Chondrocyte (in vitro differentiated cells): ENCODE measurements around the gene POLR2E. TPM values are rescaled to one million over a fixed set of nuclear protein-coding genes. Genes with fewer than 3 reads are reported as not detected.

Experiments
- DNase-seq: peaks from one replicate; pipeline ENCODE4 v3.0.0; 2021; ENCODE audit warnings: mixed read lengths, low spot score
- H3K27ac Mint-ChIP-seq: one replicate; pipeline ENCODE4 v1.8.0; 2021; ENCODE audit warnings: mild to moderate bottlenecking, moderate library complexity, mixed read lengths; ENCODE audit not compliant: unreplicated experiment
- H3K27me3 Mint-ChIP-seq: 2 replicates; pipeline ENCODE4 v1.8.0; 2021; ENCODE audit warnings: low read depth, mixed read lengths
- H3K36me3 Mint-ChIP-seq: 2 replicates; pipeline ENCODE4 v1.8.0; 2021; ENCODE audit warnings: low read depth, mixed read lengths
- H3K4me1 Mint-ChIP-seq: 2 replicates; pipeline ENCODE4 v1.8.0; 2021; ENCODE audit warnings: low read depth, mild to moderate bottlenecking, mixed read lengths
- H3K4me3 Mint-ChIP-seq: one replicate; pipeline ENCODE4 v1.8.0; 2021; ENCODE audit warnings: mild to moderate bottlenecking, moderate library complexity, mixed read lengths; ENCODE audit not compliant: unreplicated experiment
- H3K9me3 Mint-ChIP-seq: 2 replicates; pipeline ENCODE4 v1.8.0; 2021; ENCODE audit warnings: low read depth, mixed read lengths
- CTCF ChIP-seq: fragments of 200-600 bp; sonication (generic); IDR thresholded peaks from 2 replicates; pipeline ENCODE4 v1.5.0; 2021; ENCODE audit warnings: antibody characterized with exemption, mild to moderate bottlenecking, moderate library complexity
- total RNA-seq: library from RNA; stranded (reverse); gene quantifications from 3 replicates; pipeline ENCODE4 v1.2.1, GENCODE V29; 2021

POLR2E gene
- total RNA-seq, 1 donor from 2014 or later, result 119 TPM

GRCh38 chr19:1134431-1134830 is 39.3 kb upstream of the POLR2E start:
- no peak for TF ChIP-seq CTCF
- peaks cover 28% of the 10 kb centered on the region for H3K4me1 Mint-ChIP-seq
- H3K4me3 Mint-ChIP-seq, result no peak overlapping the region
- no peaks in the 10 kb centered on the region for H3K9me3 Mint-ChIP-seq
- no peak for DNase-seq
- H3K36me3 Mint-ChIP-seq, result peaks cover 4% of the 10 kb centered on the region
- no peaks in the 10 kb centered on the region for H3K27me3 Mint-ChIP-seq
- H3K27ac Mint-ChIP-seq, result peak overlapping the region; percentile 36

GRCh38 chr19:1133471-1133929 is 38.3 kb upstream of the POLR2E start:
- Mint-ChIP-seq H3K27me3 (no peaks in the 10 kb centered on the region), H3K27ac (no peak overlapping the region), H3K4me3 (no peak overlapping the region), H3K36me3 (no peaks in the 10 kb centered on the region), H3K9me3 (no peaks in the 10 kb centered on the region), H3K4me1 (peaks cover 28% of the 10 kb centered on the region)
- no peak for TF ChIP-seq CTCF
- no peak for DNase-seq

DNA sequence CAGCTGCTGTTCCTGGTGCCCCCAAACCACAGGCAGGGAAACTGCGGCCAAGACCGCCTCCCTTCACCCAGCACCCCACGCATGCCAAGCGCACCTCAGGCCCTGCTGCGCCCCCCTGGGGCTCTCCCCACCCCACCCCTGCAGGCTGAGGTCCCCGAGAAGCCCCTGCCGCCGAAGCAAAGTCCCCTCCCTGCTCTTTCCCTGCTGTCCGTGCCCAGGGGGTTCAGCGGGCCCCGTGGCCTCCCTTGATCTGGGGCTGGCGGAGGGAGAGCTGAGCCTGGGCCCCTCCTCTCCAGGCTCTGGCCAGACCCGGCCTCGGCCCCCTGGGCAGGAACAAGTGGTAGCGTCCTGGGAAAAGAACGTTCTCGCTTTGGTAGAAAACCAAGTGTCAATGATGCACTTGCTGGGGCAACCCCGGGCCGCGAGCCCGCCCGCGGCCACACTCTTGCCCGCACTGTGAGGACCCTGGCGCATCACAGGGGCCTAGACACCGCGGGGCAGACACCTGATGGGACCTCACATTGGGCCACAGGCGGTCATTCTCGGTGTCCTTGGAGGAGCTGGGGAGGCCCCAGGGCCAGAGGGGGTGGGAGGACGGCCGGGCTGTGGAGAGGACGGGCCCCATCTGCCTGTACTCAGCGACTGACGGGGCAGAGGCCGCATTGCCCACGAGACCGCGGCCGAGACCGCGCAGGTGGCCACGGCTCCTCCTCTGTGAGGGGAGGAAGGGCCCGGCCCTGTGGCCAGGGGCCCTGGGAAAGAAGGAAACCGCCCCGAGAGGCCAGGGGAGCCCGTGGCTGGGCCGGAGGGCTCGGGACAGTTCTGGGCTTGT is 37.6 kb upstream of the POLR2E start:
- no peaks in the 10 kb centered on the region for H3K27me3 Mint-ChIP-seq
- peak overlapping the region; percentile 80 for H3K4me3 Mint-ChIP-seq
- H3K27ac Mint-ChIP-seq, result peak overlapping the region; percentile 81
- no peaks in the 10 kb centered on the region for H3K36me3 Mint-ChIP-seq
- peaks cover 28% of the 10 kb centered on the region for H3K4me1 Mint-ChIP-seq
- no peaks in the 10 kb centered on the region for H3K9me3 Mint-ChIP-seq
- no peak for DNase-seq
- TF ChIP-seq CTCF, result no peak

GRCh38 chr19:1131718-1132551 is 36.8 kb upstream of the POLR2E start:
- Mint-ChIP-seq H3K36me3 (no peaks in the 10 kb centered on the region), H3K27me3 (no peaks in the 10 kb centered on the region), H3K27ac (peak overlapping the region; percentile 87), H3K4me1 (peaks cover 34% of the 10 kb centered on the region), H3K4me3 (peak overlapping the region; percentile 80), H3K9me3 (no peaks in the 10 kb centered on the region)
- DNase-seq, result no peak
- peak; percentile 54 for TF ChIP-seq CTCF
